Peyer's patch (tissue), 4 donors: ENCODE data around the gene PRDX2. TPM values are rescaled to one million over a fixed set of nuclear protein-coding genes. Genes with fewer than 3 reads are reported as not detected.

Experiments
- DNase-seq, 3 donors: peaks; one replicate each; pipeline ENCODE4 v3.0.0-alpha.2; 2017 to 2019
- H3K27ac ChIP-seq, 4 donors: fragments of 200-600 bp; sonication (generic); one replicate each; pipeline ENCODE4 v1.5.1; 2016 to 2019
- H3K27me3 ChIP-seq, 2 donors: fragments of 200-600 bp; sonication (generic); one replicate each; pipeline ENCODE4 v1.5.1; 2019
- H3K36me3 ChIP-seq, 3 donors: fragments of 200-600 bp; sonication (generic); one replicate each; pipeline ENCODE4 v1.5.1; 2016 to 2019
- H3K4me1 ChIP-seq, 4 donors: fragments of 200-600 bp; sonication (generic); one replicate each; pipeline ENCODE4 v1.5.1; 2016 to 2019
- H3K4me3 ChIP-seq, 4 donors: fragments of 200-600 bp; sonication (generic); 1 replicate in 3 of 4; 2 replicates in 1 of 4; pipeline ENCODE4 v1.5.1; 2016 to 2019; ENCODE audit warnings: mild to moderate bottlenecking in 1 of 4
- H3K9me3 ChIP-seq, 4 donors: fragments of 200-600 bp; sonication (generic); one replicate each; pipeline ENCODE4 v1.5.1; 2016 to 2019; ENCODE audit warnings: mild to moderate bottlenecking in 1 of 4
- CTCF ChIP-seq, 6 experiments: fragments of 450-650 bp in 4 of 6; fragments of 200-600 bp in 2 of 6; sonication (generic) in 1 of 6; IDR thresholded peaks; one replicate each; pipeline ENCODE4 v1.5.1; 2017 to 2019; ENCODE audit warnings: antibody characterized with exemption in 6 of 6, mild to moderate bottlenecking in 3 of 6, moderate library complexity in 1 of 6
- POLR2A ChIP-seq, 2 donors: fragments of 450-650 bp; IDR thresholded peaks; one replicate each; pipeline ENCODE4 v1.5.1; 2017; ENCODE audit warnings: antibody characterized with exemption in 2 of 2, mild to moderate bottlenecking in 2 of 2, moderate library complexity in 2 of 2
- total RNA-seq, 4 donors: library from RNA; depleted of rRNA; stranded (reverse); fragments of >200 nt; gene quantifications; one replicate each; pipeline ENCODE4 v1.1.0, GENCODE V29; 2016

Gene PRDX2
- total RNA-seq, 4 donors from 2014 or later = 150 to 461 (median 375) TPM

GRCh38 chr19:12791345-12792050, 10.1 kb downstream of the PRDX2 start, which contains the start of gene JUNB:
TSS of gene JUNB (plus strand) at chr19:12791486. CDS start at chr19:12791772, 286 bp downstream.
- TF ChIP-seq POLR2A (IDR thresholded peaks at IDR 0.05) (peak; percentile 100), CTCF (IDR thresholded peaks at IDR 0.05) (peak in 2 of 6 experiments; percentile 30 to 32)
- Histone ChIP-seq H3K27me3 (no peaks in the 10 kb centered on the region), H3K4me3 (peak within 1 kb of the TSS; percentile 82 to 92 (median 84)), H3K9me3 (no peaks in the 10 kb centered on the region), H3K36me3 (no peaks in the 10 kb centered on the region), H3K27ac (peak within 1 kb of the TSS; percentile 97 to 100 (median 100)), H3K4me1 (peaks cover 11 to 47% (median 24%) of the 10 kb centered on the region in 4 donors)
- peak; percentile 97 to 99 (median 99) for DNase-seq

GRCh38 chr19:12790628-12791344, 10.8 kb downstream of the PRDX2 start:
- Histone ChIP-seq H3K4me3 (peak overlapping the region; percentile 82 to 92 (median 84)), H3K9me3 (no peaks in the 10 kb centered on the region), H3K27me3 (no peaks in the 10 kb centered on the region), H3K4me1 (peaks cover 12 to 48% (median 26%) of the 10 kb centered on the region in 4 donors), H3K36me3 (no peaks in the 10 kb centered on the region), H3K27ac (peak overlapping the region; percentile 97 to 100 (median 100))
- no peak for DNase-seq
- TF ChIP-seq CTCF (IDR thresholded peaks at IDR 0.05) (no peak), POLR2A (IDR thresholded peaks at IDR 0.05) (no peak)

GRCh38 chr19:12789904-12790619, 11.5 kb downstream of the PRDX2 start:
- Histone ChIP-seq H3K4me1 (peaks cover 9 to 48% (median 29%) of the 10 kb centered on the region in 4 donors), H3K27me3 (no peaks in the 10 kb centered on the region), H3K36me3 (no peaks in the 10 kb centered on the region), H3K27ac (peak overlapping the region; percentile 97 to 100 (median 100)), H3K9me3 (no peaks in the 10 kb centered on the region), H3K4me3 (peak overlapping the region; percentile 82 to 92 (median 84))
- TF ChIP-seq CTCF (IDR thresholded peaks at IDR 0.05) (no peak), POLR2A (IDR thresholded peaks at IDR 0.05) (peak; percentile 90 to 98)
- DNase-seq = peak; percentile 95 to 98 (median 98)

- DNase-seq = peak in 1 of 3 donors; percentile 95
- H3K27ac ChIP-seq = peak overlapping the region; percentile 97 to 100 (median 100)
- H3K9me3 ChIP-seq = no peaks in the 10 kb centered on the region
- TF ChIP-seq POLR2A (IDR thresholded peaks at IDR 0.05) = peak; percentile 66 to 81
- no peak for TF ChIP-seq CTCF (IDR thresholded peaks at IDR 0.05)
- H3K36me3 ChIP-seq = no peaks in the 10 kb centered on the region
- peak overlapping the region; percentile 82 to 92 (median 84) for H3K4me3 ChIP-seq
- H3K4me1 ChIP-seq = peaks cover 13 to 48% (median 31%) of the 10 kb centered on the region in 4 donors
- no peaks in the 10 kb centered on the region for H3K27me3 ChIP-seq
Observed at GRCh38 chr19:12789098-12789903, 12.3 kb downstream of the PRDX2 start.
